HepG2 (cell line): Measurements from ENCODE around the gene VSTM2A. TPM values are rescaled to one million over a fixed set of nuclear protein-coding genes. Genes with fewer than 3 reads are reported as not detected.

ENCODE experiments used
- ATAC-seq: fragments of 200-7000 bp; cut with Tn5 transposase; 3 replicates; pipeline ENCODE4 v1.9.1; 2020; ENCODE audit warnings: mild to moderate bottlenecking, moderate library complexity
- BruUV-seq: library from RNA; stranded (reverse); fragments of 400-500 nt; replicated peaks from 2 replicates; lab custom pipeline; 2021; lab: Mats Ljungman, UMichigan
- CTCF ChIA-PET: fragments of 300-600 bp; formaldehyde crosslinking; extraction: SDS; loops from one replicate; lab custom pipeline; 2021; ENCODE audit warnings: low total read pairs, inconsistent platforms, low intra/inter-chr PET ratio; lab: Yijun Ruan, JAX
- POLR2A ChIA-PET: fragments of 350-600 bp; sonication (Branson Sonifier 250); formaldehyde crosslinking; loops from one replicate; lab custom pipeline; 2020; ENCODE audit warnings: antibody characterized with exemption, inconsistent platforms; lab: Yijun Ruan, JAX
- DNase-seq: peaks from one replicate; pipeline ENCODE4 v3.0.0-alpha.2; 2015; ENCODE audit warnings: low spot score
- FAIRE-seq: peaks from 3 replicates; lab custom pipeline; 2011; peaks lifted over from hg19 to GRCh38; lab: Jason Lieb, UNC
- H2AFZ ChIP-seq: one replicate; pipeline ENCODE4 v1.6.1; 2011; ENCODE audit warnings: low read length, inconsistent platforms
- H3K27ac ChIP-seq: fragments of 300-600 bp; 3 replicates; pipeline ENCODE4 v1.8.0; 2011; ENCODE audit warnings: mixed run types, mild to moderate bottlenecking, mixed read lengths, low read length, inconsistent platforms; ENCODE audit not compliant: insufficient read depth; ENCODE audit errors: extremely low read length
- H3K27me3 ChIP-seq, 2 experiments: fragments of 200-600 bp in 1 of 2; 2 replicates in 1 of 2; 3 replicates in 1 of 2; pipeline versions ENCODE4 v1.6.0 to v1.8.0; 2011; ENCODE audit warnings: low read length in 2 of 2, mild to moderate bottlenecking in 2 of 2, moderate library complexity in 2 of 2, inconsistent platforms in 1 of 2; ENCODE audit not compliant: insufficient read depth in 2 of 2, control insufficient read depth in 1 of 2
- H3K36me3 ChIP-seq, 2 experiments: fragments of 200-600 bp in 1 of 2; replicated peaks in 1 of 2; 2 replicates in 1 of 2; 3 replicates in 1 of 2; pipeline versions ENCODE4 v1.5.1 to v1.8.0; 2011; ENCODE audit warnings: low read length in 2 of 2, inconsistent platforms in 1 of 2; ENCODE audit not compliant: insufficient read depth in 2 of 2, control insufficient read depth in 1 of 2
- H3K4me1 ChIP-seq: 2 replicates; pipeline ENCODE4 v1.5.1; 2012; ENCODE audit warnings: low read length, inconsistent platforms; ENCODE audit not compliant: insufficient read depth
- H3K4me2 ChIP-seq: 2 replicates; pipeline ENCODE4 v1.6.0; 2011; ENCODE audit warnings: low read depth, low read length, inconsistent platforms
- H3K4me3 ChIP-seq, 3 experiments: fragments of 200-600 bp in 1 of 3; sonication (generic), shearing (Covaris generic) in 1 of 3; replicated peaks in 1 of 3; 2 replicates each; pipeline ENCODE4 v1.5.1; 2011 to 2016; ENCODE audit warnings: low read length in 3 of 3, inconsistent platforms in 2 of 3, low read depth in 2 of 3, mild to moderate bottlenecking in 2 of 3, control low read depth in 1 of 3, mixed read lengths in 1 of 3; ENCODE audit not compliant: insufficient read depth in 1 of 3
- H3K79me2 ChIP-seq: one replicate; pipeline ENCODE4 v1.6.1; 2011; ENCODE audit warnings: low read length, inconsistent platforms; ENCODE audit not compliant: insufficient read depth
- H3K9ac ChIP-seq: 2 replicates; pipeline ENCODE4 v1.6.0; 2011; ENCODE audit warnings: mild to moderate bottlenecking, low read depth, low read length, inconsistent platforms; ENCODE audit not compliant: insufficient read depth
- H3K9me3 ChIP-seq: 2 replicates; pipeline ENCODE4 v1.5.1; 2012; ENCODE audit warnings: mild to moderate bottlenecking, low read length
- H4K20me1 ChIP-seq: 2 replicates; pipeline ENCODE4 v1.6.0; 2011; ENCODE audit warnings: inconsistent platforms, mild to moderate bottlenecking, low read length, moderate library complexity; ENCODE audit not compliant: insufficient read depth
- MZF1 ChIP-seq: sonication (generic); formaldehyde crosslinking; IDR thresholded peaks from 2 replicates; pipeline ENCODE4 v1.8.1; 2023; ENCODE audit warnings: mild to moderate bottlenecking, missing genetic modification reagents, borderline replicate concordance
- NPAS2 ChIP-seq: sonication (generic); formaldehyde crosslinking; IDR thresholded peaks from 2 replicates; pipeline ENCODE4 v1.8.0; 2022; ENCODE audit warnings: mild to moderate bottlenecking, missing genetic modification reagents, borderline replicate concordance
- WIZ ChIP-seq: sonication (generic); formaldehyde crosslinking; IDR thresholded peaks from 2 replicates; pipeline ENCODE4 v1.5.1; 2020; ENCODE audit warnings: mild to moderate bottlenecking, missing genetic modification reagents
- ZNF12 ChIP-seq: sonication (generic); formaldehyde crosslinking; IDR thresholded peaks from 2 replicates; pipeline ENCODE4 v1.5.0; 2020; ENCODE audit warnings: missing genetic modification reagents
- ZNF230 ChIP-seq: sonication (generic); formaldehyde crosslinking; IDR thresholded peaks from 2 replicates; pipeline ENCODE4 v1.4.0; 2020; ENCODE audit warnings: mild to moderate bottlenecking, missing genetic modification reagents
- ZNF24 ChIP-seq: fragments of 450-650 bp; IDR thresholded peaks from 2 replicates; pipeline ENCODE4 v1.6.1; 2017; ENCODE audit warnings: antibody characterized with exemption, mild to moderate bottlenecking
- ZNF567 ChIP-seq: sonication (generic); formaldehyde crosslinking; IDR thresholded peaks from 2 replicates; pipeline ENCODE4 v1.8.1; 2023; ENCODE audit warnings: mild to moderate bottlenecking, missing genetic modification reagents, borderline replicate concordance
- WGBS: methylation state at CpG from one replicate; pipeline ENCODE4 v1.1.6; 2017; ENCODE audit warnings: low lambda C conversion rate; 5-methylcytosine and 5-hydroxymethylcytosine counted together
- in situ Hi-C: cut with HindIII; loops from 2 replicates; pipeline ENCODE4 v1.10.0; 2017; ENCODE audit warnings: low pct_unique_long_range_greater_than_20kb; ENCODE audit not compliant: extremely low pct_ligation_motif_present
- intact Hi-C: fragments of 100-400 bp; cut with micrococcal nuclease; formaldehyde crosslinking; loops from one replicate; pipeline ENCODE4 v1.10.0; 2022; ENCODE audit not compliant: unreplicated experiment
- polyA plus RNA-seq, 8 experiments: library from polyadenylated mRNA; depleted of rRNA in 3 of 8; stranded (reverse) in 7 of 8; unstranded in 1 of 8; fragments of >200 nt; fragmentation: Illumina TruSeq in 4 of 8; extraction: Trizol in 4 of 8; gene quantifications; 2 replicates each; pipeline versions ENCODE4 v1.2.1 to v1.2.3, GENCODE V29; 2011 to 2016; ENCODE audit warnings: low read depth in 4 of 8, missing spikeins in 1 of 8, mixed read lengths in 1 of 8; ENCODE audit not compliant: insufficient read depth in 1 of 8
- total RNA-seq, 5 experiments: library from RNA; depleted of rRNA; stranded (reverse); fragments of >200 nt; fragmentation: Illumina TruSeq; extraction: Trizol; gene quantifications; 2 replicates each; pipeline ENCODE4 v1.2.3, GENCODE V29; 2016; ENCODE audit warnings: low read depth in 1 of 5
- TF ChIP-seq, protein P1 (sequence below): sonication (generic); formaldehyde crosslinking; IDR thresholded peaks from 2 replicates; pipeline ENCODE4 v1.4.0; 2020; ENCODE audit warnings: low read depth, mild to moderate bottlenecking, missing genetic modification reagents
- TF ChIP-seq, protein P2 (sequence below): sonication (generic); formaldehyde crosslinking; IDR thresholded peaks from 2 replicates; pipeline ENCODE4 v1.8.0; 2022; ENCODE audit warnings: mild to moderate bottlenecking, missing genetic modification reagents, moderate library complexity

The VSTM2A gene
- total and polyA plus RNA-seq, 2 of the 13 experiments (the other 11 are each of a cell fraction or from before 2014, with no cell fraction given), result not detected

DNA sequence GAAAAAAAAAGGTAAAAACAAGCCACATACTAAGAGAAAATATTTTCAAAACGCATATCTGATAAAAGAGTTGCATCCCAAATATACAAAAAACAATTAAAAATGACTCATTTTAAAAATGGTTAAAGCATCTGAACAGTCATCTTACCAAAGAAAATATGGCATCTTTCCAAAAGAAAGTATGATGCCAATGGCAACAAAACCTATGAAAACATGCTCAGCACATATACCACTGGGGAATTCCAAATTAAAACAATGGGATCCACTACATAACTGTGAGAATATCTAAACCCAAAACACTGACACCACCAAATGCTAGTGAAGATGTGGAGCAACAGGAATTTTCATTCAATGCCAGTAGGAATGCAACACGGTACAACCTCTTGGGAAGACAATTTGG, 39.3 kb downstream of the VSTM2A start:
- in situ Hi-C loops, result no loop called here
- WGBS, result 4% methylated on average over 2 of the region's 2 CpGs
- FAIRE-seq, result no peak

DNA sequence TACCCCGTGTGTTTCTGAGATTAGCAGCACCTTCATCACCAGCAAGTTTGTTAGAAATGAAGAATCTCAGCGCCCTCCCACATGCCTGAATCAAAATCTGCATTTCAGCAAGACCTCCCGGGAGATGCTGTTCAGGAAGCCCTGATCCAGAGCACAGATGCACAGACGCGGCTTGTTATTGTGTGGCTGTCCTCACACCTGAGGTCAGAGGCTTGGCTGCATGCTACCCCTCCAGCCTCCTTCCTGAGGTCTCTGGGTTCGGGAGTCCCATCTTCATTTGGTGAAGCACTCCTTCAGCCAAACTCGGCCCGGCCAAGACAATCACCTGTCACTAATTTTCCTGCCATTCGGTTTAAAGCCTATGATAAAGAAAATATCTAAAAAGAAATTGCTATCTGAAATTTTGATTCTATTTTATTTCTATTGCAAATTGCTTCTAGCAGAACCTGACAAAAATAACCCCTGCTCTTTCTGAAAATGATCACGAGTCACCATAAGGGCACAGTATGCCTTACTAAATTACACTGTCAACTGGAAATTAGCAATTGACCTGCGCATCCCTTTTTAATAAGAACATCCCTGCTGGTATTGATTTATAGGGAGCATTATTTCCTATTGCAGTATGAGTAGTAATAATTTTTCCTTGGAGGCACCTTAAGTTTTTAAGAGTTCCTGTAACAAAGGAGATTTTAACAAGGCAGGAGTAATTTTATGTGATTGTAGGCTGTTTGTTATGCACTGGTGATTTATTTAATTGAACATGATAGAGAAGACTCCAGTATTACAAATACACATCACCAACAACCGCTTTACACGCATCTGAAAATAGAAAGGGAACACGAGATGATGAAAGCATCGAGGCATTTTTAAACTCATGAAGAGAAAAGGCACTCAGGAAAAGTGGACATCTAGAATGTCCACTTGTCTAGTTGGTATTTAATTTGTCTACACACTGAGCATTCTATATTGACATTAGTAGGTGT, 49.5 kb downstream of the VSTM2A start:
- Histone ChIP-seq H3K9ac (no peak overlapping the region), H2AFZ (no peak overlapping the region), H3K27me3 (no peaks in the 10 kb centered on the region), H3K27ac (no peak overlapping the region), H3K4me1 (no peaks in the 10 kb centered on the region), H3K4me3 (no peak overlapping the region), H3K4me2 (no peak overlapping the region), H3K9me3 (no peaks in the 10 kb centered on the region), H3K79me2 (no peaks in the 10 kb centered on the region), H3K36me3 (no peaks in the 10 kb centered on the region), H4K20me1 (no peaks in the 10 kb centered on the region)
- TF ChIP-seq, protein P1, sequence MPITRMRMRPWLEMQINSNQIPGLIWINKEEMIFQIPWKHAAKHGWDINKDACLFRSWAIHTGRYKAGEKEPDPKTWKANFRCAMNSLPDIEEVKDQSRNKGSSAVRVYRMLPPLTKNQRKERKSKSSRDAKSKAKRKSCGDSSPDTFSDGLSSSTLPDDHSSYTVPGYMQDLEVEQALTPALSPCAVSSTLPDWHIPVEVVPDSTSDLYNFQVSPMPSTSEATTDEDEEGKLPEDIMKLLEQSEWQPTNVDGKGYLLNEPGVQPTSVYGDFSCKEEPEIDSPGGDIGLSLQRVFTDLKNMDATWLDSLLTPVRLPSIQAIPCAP (CRISPR knock-in tag), result no peak
- TF ChIP-seq ZNF12 (CRISPR knock-in tag), result no peak
- BruUV-seq, result no TSS peak
- FAIRE-seq (no peak), ATAC-seq (no peak), DNase-seq (no peak)
- intact Hi-C loops (no loop called here), in situ Hi-C loops (no loop called here)
- 1% methylated on average over 10 of the region's 15 CpGs for WGBS
- ChIA-PET CTCF (no interaction called here), POLR2A (no interaction called here)

More for the DNA sequence above, 39.3 kb downstream of the VSTM2A start:
- no peaks in the 10 kb centered on the region for H3K79me2 ChIP-seq
- H3K4me1 ChIP-seq, result no peaks in the 10 kb centered on the region
- no peak overlapping the region for H3K9ac ChIP-seq
- H4K20me1 ChIP-seq, result no peaks in the 10 kb centered on the region
- DNase-seq (no peak), ATAC-seq (no peak)
- H3K9me3 ChIP-seq, result no peaks in the 10 kb centered on the region
- H3K36me3 ChIP-seq, result no peaks in the 10 kb centered on the region
- H3K27ac ChIP-seq, result no peak overlapping the region
- intact Hi-C loops, result no loop called here
- no peak overlapping the region for H3K4me2 ChIP-seq
- H3K27me3 ChIP-seq, result no peaks in the 10 kb centered on the region
- CTCF ChIA-PET, result no interaction called here
- no peak overlapping the region for H2AFZ ChIP-seq
- no peak overlapping the region for H3K4me3 ChIP-seq
- TF ChIP-seq ZNF230 (no peak), WIZ (CRISPR knock-in tag) (no peak), ZNF567 (CRISPR knock-in tag) (no peak), ZNF24 (no peak), MZF1 (CRISPR knock-in tag) (no peak), NPAS2 (CRISPR knock-in tag) (no peak)
- TF ChIP-seq, protein P2, sequence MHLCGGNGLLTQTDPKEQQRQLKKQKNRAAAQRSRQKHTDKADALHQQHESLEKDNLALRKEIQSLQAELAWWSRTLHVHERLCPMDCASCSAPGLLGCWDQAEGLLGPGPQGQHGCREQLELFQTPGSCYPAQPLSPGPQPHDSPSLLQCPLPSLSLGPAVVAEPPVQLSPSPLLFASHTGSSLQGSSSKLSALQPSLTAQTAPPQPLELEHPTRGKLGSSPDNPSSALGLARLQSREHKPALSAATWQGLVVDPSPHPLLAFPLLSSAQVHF (CRISPR knock-in tag), result no peak
- POLR2A ChIA-PET, result no interaction called here
- no TSS peak for BruUV-seq
